ENCODE data around the gene SMYD3. TPM values are rescaled to one million over a fixed set of nuclear protein-coding genes. Genes with fewer than 3 reads are reported as not detected.

The SMYD3 gene
- total RNA-seq, 4 donors from 2014 or later = 7.6 to 26.3 (median 13.4) TPM

DNA sequence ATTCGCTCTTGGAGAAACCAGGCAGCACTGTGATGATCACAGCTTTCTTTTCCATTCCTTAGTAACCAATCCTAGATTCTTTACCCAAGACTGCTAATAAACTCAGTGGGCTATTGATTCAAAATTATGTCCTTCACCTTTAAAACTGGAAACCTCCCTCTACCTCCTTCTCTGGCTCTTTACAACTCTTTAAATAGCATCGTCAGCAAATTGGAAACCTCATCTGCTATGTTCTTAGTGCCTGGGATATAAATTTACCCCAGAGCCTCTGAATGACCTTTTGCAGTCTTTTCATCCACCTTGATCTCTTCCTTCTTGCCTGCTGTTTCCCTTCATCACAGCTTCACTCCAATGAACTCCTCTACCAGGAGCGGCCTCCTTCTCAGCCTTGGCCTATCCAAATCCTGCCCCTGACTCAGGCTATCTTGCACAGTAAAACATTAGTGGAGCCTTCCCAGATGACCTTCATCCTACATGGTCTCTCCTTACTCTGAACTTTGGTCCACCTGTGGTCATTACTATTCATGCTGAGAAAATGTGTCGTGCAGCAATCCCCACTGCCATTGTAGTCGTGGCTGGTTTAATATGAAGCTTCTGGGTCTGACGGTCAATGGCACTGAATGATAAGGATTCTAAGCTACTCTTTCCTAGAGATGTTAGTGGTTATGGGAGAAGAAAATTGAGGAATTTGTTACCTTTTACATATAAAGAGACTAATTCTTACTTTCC lies 644.1 kb downstream of the SMYD3 start:
- DNase-seq (ENCODE audit: low spot score) (no peak), ATAC-seq (ENCODE audit: low FRiP score) (no peak)
- TF ChIP-seq, protein P1, sequence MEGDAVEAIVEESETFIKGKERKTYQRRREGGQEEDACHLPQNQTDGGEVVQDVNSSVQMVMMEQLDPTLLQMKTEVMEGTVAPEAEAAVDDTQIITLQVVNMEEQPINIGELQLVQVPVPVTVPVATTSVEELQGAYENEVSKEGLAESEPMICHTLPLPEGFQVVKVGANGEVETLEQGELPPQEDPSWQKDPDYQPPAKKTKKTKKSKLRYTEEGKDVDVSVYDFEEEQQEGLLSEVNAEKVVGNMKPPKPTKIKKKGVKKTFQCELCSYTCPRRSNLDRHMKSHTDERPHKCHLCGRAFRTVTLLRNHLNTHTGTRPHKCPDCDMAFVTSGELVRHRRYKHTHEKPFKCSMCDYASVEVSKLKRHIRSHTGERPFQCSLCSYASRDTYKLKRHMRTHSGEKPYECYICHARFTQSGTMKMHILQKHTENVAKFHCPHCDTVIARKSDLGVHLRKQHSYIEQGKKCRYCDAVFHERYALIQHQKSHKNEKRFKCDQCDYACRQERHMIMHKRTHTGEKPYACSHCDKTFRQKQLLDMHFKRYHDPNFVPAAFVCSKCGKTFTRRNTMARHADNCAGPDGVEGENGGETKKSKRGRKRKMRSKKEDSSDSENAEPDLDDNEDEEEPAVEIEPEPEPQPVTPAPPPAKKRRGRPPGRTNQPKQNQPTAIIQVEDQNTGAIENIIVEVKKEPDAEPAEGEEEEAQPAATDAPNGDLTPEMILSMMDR (IDR thresholded peaks at IDR 0.05) = no peak

DNA sequence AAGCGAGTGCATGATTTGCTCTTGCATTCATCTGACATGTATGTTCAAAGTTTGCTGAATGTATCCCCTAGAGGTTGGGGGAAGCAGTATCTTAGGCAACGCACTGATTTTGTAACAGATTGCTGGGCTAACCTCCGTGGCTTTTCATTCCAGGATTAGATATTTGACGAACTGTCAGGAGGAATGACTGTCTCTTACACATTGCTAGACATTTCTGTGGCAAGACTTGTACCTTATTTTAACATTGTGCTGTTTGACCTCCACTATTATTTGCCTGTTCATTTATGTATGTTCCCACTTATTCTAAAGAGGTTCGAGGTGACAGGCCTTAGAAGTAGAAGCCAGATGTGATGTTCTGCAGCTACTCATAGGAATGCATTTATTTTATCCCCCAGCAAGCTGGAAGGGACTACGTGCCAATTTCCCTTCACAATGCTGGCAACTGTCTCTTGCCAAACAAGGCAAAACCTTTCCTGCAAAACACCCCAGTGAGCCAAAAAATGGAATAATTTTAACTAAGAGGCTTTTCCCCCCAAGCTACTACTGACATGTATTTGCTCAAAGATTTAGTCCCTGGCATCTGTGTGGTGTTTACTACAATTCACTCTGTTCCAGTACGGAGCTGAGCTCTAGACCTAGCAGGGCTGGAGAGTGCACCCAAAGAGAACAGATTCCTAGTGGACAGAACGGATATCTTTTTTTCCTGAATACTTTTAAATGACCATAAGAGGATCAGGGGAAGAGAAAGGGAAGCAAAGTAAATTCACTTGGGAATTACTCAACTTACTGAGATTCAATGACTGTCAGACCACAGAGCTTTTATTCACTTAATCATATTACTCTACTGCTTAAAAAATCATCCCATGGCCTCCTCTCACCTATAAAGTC lies 646.2 kb downstream of the SMYD3 start:
- ATAC-seq (ENCODE audit: low FRiP score) (peak; percentile 34), DNase-seq (ENCODE audit: low spot score) (no peak)
- TF ChIP-seq, protein P1 (IDR thresholded peaks at IDR 0.05) = no peak

DNA sequence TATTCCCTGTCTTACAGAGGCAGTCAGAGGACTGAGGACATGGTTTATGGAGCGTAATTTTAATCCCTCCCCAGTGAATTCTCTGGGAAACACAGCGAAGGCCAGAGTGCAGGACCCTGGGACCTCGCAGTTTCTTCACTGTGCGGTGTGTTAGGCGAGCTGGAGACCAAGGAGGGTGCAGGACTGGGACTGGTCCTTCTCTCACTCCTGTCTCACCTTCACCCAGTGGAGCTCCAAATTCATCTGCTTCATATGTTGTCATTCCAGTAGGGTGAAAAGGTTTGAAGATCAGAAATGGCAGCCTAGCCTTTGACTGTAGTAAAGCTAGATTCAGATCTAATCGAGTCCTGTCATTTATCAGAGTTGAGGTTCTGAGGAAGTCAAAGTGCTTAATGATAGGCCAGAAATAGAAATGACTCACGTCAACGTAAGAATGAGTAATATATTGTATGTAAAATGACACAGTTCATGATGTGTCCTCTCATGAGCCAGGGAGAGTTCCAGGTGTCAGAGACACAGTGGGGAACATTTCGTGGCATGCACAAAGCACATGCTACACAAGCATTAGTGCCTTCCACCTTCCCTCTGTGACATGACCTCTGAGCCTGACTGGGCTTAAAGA lies 647.5 kb downstream of the SMYD3 start:
- ATAC-seq (ENCODE audit: low FRiP score) (no peak), DNase-seq (ENCODE audit: low spot score) (no peak)
- TF ChIP-seq, protein P1 (IDR thresholded peaks at IDR 0.05) = no peak

DNA sequence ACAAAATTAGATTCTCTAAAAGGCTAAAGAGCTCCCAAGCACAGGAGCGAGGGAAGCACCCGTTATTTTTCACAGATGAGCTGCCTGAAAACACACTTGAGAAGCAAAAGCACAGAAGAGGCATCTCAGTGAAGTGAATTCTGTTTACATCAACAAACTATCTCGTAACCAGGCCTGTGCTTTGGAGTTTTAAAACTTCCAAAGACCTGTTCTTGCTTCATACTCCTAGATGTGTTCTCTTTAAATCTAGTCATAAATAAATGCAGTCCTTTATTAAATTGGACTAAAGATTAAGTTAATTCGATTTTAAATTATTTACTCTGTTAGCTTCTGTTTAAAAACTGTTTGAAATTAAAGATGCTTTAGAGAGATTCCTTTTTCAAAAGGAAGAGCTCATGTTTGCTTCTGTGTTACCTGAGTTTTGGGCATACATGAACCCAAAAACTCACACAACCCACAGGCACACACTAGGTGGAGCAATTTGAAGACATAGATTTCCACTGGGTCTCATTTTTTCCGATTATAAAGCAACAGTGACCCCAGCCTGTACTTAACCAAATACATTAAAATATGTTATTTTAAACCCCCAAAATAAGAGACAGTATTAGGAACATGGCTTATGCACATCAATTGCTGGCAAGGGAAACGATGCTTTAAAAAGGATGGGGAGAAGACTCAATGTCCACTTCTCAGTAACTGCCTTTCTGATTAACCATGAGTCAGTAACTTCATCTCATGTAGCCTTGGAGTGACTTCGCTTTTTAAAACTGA lies 648.2 kb downstream of the SMYD3 start:
- ATAC-seq (ENCODE audit: low FRiP score) (no peak), DNase-seq (ENCODE audit: low spot score) (no peak)
- TF ChIP-seq, protein P1 (IDR thresholded peaks at IDR 0.05) = no peak

DNA sequence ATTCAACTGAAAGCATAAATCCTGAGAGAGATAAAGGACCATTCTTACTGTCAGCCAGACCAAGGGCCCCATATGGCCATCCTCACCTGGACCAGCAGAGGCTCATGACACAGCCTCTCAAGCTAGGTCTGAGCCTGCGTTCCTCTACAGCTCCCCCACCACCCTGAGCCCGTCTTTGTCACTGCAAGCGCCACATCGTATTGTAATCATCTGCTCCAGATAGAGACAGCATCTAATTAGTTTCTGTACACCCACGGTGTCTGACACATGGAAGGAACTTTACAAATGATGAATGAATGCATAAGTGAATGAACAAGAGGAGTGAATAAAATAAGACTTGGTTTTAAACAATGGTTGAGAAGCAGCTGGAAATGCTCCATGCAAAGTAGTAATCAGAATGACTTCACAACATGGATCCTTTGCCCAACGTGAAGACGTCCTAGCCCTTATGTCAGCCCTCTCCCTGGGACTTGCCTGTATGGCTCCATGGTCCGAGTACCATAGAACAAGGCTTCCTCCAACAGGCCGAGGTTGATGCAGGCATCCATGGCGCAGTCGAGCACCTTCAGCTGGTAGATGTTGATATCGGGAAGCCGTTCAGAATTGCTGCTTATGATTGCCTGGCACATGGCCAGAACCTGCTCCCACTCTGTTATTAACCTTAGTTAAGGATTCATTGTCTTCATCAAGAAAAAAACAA lies 648.9 kb downstream of the SMYD3 start:
- TF ChIP-seq, protein P1 (IDR thresholded peaks at IDR 0.05) = no peak
- DNase-seq (ENCODE audit: low spot score) (no peak), ATAC-seq (ENCODE audit: low FRiP score) (no peak)

DNA sequence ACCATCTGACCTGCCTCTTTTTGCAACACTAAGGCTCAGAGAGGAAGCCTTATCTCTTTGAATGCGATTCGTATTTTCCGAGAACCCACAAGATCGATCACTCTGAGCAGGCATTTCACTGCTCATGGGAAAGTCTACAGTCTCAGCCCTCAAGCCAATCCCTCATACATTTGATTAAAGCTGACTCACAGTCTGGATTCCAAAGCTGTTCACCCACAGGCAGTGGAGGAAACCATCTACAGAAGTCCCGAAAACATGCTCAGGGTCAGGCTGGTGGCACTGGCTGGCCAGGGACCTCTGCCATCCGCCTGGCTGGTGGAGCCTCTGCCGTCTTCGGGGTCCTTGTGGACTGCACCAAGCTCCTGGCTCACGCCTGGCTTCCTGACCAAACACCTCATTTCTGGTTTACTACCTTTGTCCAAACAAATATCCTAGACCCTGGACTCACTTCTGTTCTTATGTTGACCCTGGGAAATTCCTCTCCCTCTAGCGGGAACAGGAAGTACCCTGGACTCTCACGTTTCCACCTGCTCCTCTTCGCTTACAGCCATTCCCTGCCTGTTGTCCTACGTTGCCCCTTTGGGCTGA lies 650.0 kb downstream of the SMYD3 start:
- DNase-seq (ENCODE audit: low spot score) (no peak), ATAC-seq (ENCODE audit: low FRiP score) (peak; percentile 31)
- TF ChIP-seq, protein P1 (IDR thresholded peaks at IDR 0.05) = no peak

Measured in omental fat pad (tissue), 4 donors.